IPS-NIHi11 (cell line): ENCODE results near the gene TRIM38.
A peak's percentile ranks its signal among the peaks of the same experiment; 100 is the strongest.

Source experiments
- DNase-seq: peaks from one replicate; pipeline ENCODE4 v3.0.0; 2012; ENCODE audit warnings: mixed read lengths, low spot score

TRIM38 gene

GRCh38 chr6:26026833-26027490 lies 64.4 kb downstream of the TRIM38 start:
- DNase-seq: peak; percentile 46

- no peak for DNase-seq
These were observed 65.0 kb downstream of the TRIM38 start for GRCh38 chr6:26027491-26028211.

GRCh38 chr6:26028212-26028745 lies 65.7 kb downstream of the TRIM38 start:
- no peak for DNase-seq

- DNase-seq: no peak
These were observed 66.4 kb downstream of the TRIM38 start for GRCh38 chr6:26028746-26029569.

GRCh38 chr6:26029570-26029856 lies 66.9 kb downstream of the TRIM38 start:
- DNase-seq: no peak

- DNase-seq: no peak
These were observed 67.5 kb downstream of the TRIM38 start for GRCh38 chr6:26029857-26030653.

GRCh38 chr6:26030716-26031115 lies 68.1 kb downstream of the TRIM38 start:
- DNase-seq: no peak

GRCh38 chr6:26031151-26031594 lies 68.6 kb downstream of the TRIM38 start:
- DNase-seq: no peak

GRCh38 chr6:26031595-26032339 lies 69.2 kb downstream of the TRIM38 start:
- peak; percentile 81 for DNase-seq

GRCh38 chr6:26032340-26033084 lies 69.9 kb downstream of the TRIM38 start:
- DNase-seq: no peak

- DNase-seq: peak; percentile 74
These were observed 70.7 kb downstream of the TRIM38 start for GRCh38 chr6:26033085-26033940.

GRCh38 chr6:26033941-26034354 lies 71.3 kb downstream of the TRIM38 start:
- no peak for DNase-seq

- DNase-seq: no peak
These were observed 72.3 kb downstream of the TRIM38 start for GRCh38 chr6:26034905-26035304.
